ENCODE data around the gene PHYH.

- TF ChIP-seq EZH2phosphoT487 (IDR thresholded peaks at IDR 0.05; ENCODE audit: borderline replicate concordance) (no peak), CTCF (conservative IDR thresholded peaks at IDR 0.05; ENCODE audit: low read length) (no peak)
Measured at GRCh38 chr10:13311177-13311575, 11.3 kb upstream of the PHYH start.
